Sciatic nerve (tissue), 2 donors: ENCODE results near the gene IL4I1. TPM values are rescaled to one million over a fixed set of nuclear protein-coding genes. Genes with fewer than 3 reads are reported as not detected.

Source experiments
- ATAC-seq: fragments of 200-7000 bp; cut with Tn5 transposase; one replicate; pipeline ENCODE4 v1.9.1; 2020; ENCODE audit warnings: mild to moderate bottlenecking, moderate library complexity
- DNase-seq: peaks from one replicate; pipeline ENCODE4 v3.0.0-alpha.2; 2020; ENCODE audit warnings: low spot score
- intact Hi-C: fragments of 100-400 bp; cut with DNase I; formaldehyde crosslinking; loops from one replicate; pipeline ENCODE4 v1.14.2; 2022
- microRNA-seq: library from miRNA; unstranded; fragments of <30 nt; microRNA quantifications from one replicate; pipeline ENCODE4 v1.2.0, GENCODE V29; 2020
- total RNA-seq: library from RNA; stranded (reverse); fragmentation: NEBNext Ultra II Directional; extraction: Animal tissue kit (Norgen Biotek cat#: 25700); gene quantifications from one replicate; pipeline ENCODE4 v1.2.1, GENCODE V29; 2021
- donor health status: DM: no; HTN: no; CAD: no.
- donor health status: DM: no; HTN: no; CAD: no.

The IL4I1 gene
- total RNA-seq, 1 donor from 2014 or later: 4.6 TPM

- intact Hi-C loops: loop anchor here (1.0 kb wide), 1 partner anchor 22 kb away; no protein-coding TSS in a partner anchor
- DNase-seq: no peak
- ATAC-seq: no peak
Observed at GRCh38 chr19:49847731-49848696, 48.7 kb downstream of the IL4I1 start.

GRCh38 chr19:49846408-49846807 lies 50.3 kb downstream of the IL4I1 start:
- intact Hi-C loops: no loop called here

GRCh38 chr19:49845414-49845813 lies 51.3 kb downstream of the IL4I1 start:
- DNase-seq (no peak), ATAC-seq (no peak)
- intact Hi-C loops: no loop called here

More at GRCh38 chr19:49846408-49846807, 50.3 kb downstream of the IL4I1 start:
- DNase-seq: no peak
- no peak for ATAC-seq

GRCh38 chr19:49844138-49845095 lies 52.3 kb downstream of the IL4I1 start:
- ATAC-seq (no peak), DNase-seq (no peak)
- intact Hi-C loops: no loop called here

- DNase-seq: no peak
- ATAC-seq: no peak
- intact Hi-C loops: no loop called here
Observed at GRCh38 chr19:49843265-49843664, 53.4 kb downstream of the IL4I1 start.

- intact Hi-C loops: no loop called here
- ATAC-seq: no peak
- DNase-seq: no peak
Observed at GRCh38 chr19:49840736-49841249, 55.9 kb downstream of the IL4I1 start.

- DNase-seq: no peak
- no peak for ATAC-seq
- intact Hi-C loops: no loop called here
Observed at GRCh38 chr19:49840321-49840720, 56.4 kb downstream of the IL4I1 start.

GRCh38 chr19:49839713-49840112 lies 57.0 kb downstream of the IL4I1 start:
- ATAC-seq (no peak), DNase-seq (no peak)
- intact Hi-C loops: no loop called here

Small RNA genes lying within 50 kb of the gene (microRNA-seq; reads per million reads assigned to microRNA genes)
- not detected for gene MIR4749
- not detected for gene MIR4750

Other genes starting within 250 kb of the IL4I1 start
- 76.7 TPM for gene IRF3, start 231.0 kb downstream of the IL4I1 start, total RNA-seq
- 11.5 TPM for gene BCL2L12, start 231.0 kb downstream of the IL4I1 start, total RNA-seq
- 103 TPM for gene PRMT1, start 219.6 kb downstream of the IL4I1 start, total RNA-seq
- 3.7 TPM for gene ADM5, start 207.3 kb downstream of the IL4I1 start, total RNA-seq
- gene CPT1C, start 205.8 kb downstream of the IL4I1 start, total RNA-seq: 5.9 TPM
- 0.85 TPM for gene TSKS, start 133.6 kb downstream of the IL4I1 start, total RNA-seq
- gene AP2A1, start 129.9 kb downstream of the IL4I1 start, total RNA-seq: 74.3 TPM
- gene FUZ, start 83.6 kb downstream of the IL4I1 start, total RNA-seq: 26.4 TPM
- 39.7 TPM for gene MED25, start 78.6 kb downstream of the IL4I1 start, total RNA-seq
- gene PTOV1, start 45.7 kb downstream of the IL4I1 start, total RNA-seq: 143 TPM
- gene PNKP, start 29.3 kb downstream of the IL4I1 start, total RNA-seq: 66.6 TPM
- gene AKT1S1, start 19.5 kb downstream of the IL4I1 start, total RNA-seq: 36.6 TPM
- 64.8 TPM for gene TBC1D17, start 19.2 kb downstream of the IL4I1 start, total RNA-seq
- gene ATF5, start 32.3 kb upstream of the IL4I1 start, total RNA-seq: 26.0 TPM
- 37.4 TPM for gene NUP62, start 32.6 kb upstream of the IL4I1 start, total RNA-seq
- 1.6 TPM for gene SIGLEC11, start 64.3 kb upstream of the IL4I1 start, total RNA-seq
- gene VRK3, start 128.5 kb upstream of the IL4I1 start, total RNA-seq: 42.4 TPM
- 9.0 TPM for gene ZNF473, start 129.1 kb upstream of the IL4I1 start, total RNA-seq